G401 (cell line): ENCODE results near the gene KASH5. TPM values are rescaled to one million over a fixed set of nuclear protein-coding genes. Genes with fewer than 3 reads are reported as not detected.
A peak's percentile ranks its signal among the peaks of the same experiment; 100 is the strongest.
"Not testable (repeated sequence)": the region's sequence is repeated elsewhere in the genome, so short reads cannot be mapped to it uniquely, and the experiment has no call there.

Experiments
- DNase-seq: peaks from one replicate; pipeline ENCODE4 v3.0.0-alpha.2; 2015; ENCODE audit warnings: low spot score
- in situ Hi-C: cut with HindIII; loops from 2 replicates; pipeline ENCODE4 v1.10.0; 2016; ENCODE audit warnings: low sequenced_read_pairs, mixed read lengths
- total RNA-seq: library from RNA; depleted of rRNA; stranded (reverse); fragments of >200 nt; shearing (Covaris generic); gene quantifications from 2 replicates; pipeline ENCODE4 v1.2.3, GENCODE V29; 2014

KASH5 gene
- total RNA-seq, 1 experiment from 2014 or later, result not detected

GRCh38 chr19:49361438-49362047, 26.5 kb upstream of the KASH5 start:
- peak; percentile 20 for DNase-seq
- in situ Hi-C loops, result no loop called here

- in situ Hi-C loops, result no loop called here
- DNase-seq, result no peak
Observed at GRCh38 chr19:49362048-49362928, 25.8 kb upstream of the KASH5 start, which contains the start of gene TEAD2. Gene TEAD2 (minus strand): TSS chr19:49362416. CDS start chr19:49360075, 2,341 bp downstream.

GRCh38 chr19:49362929-49363267, 25.2 kb upstream of the KASH5 start:
- in situ Hi-C loops, result no loop called here
- peak; percentile 16 for DNase-seq

- peak; percentile 77 for DNase-seq
- in situ Hi-C loops, result no loop called here
Observed at GRCh38 chr19:49363268-49364082, 24.6 kb upstream of the KASH5 start, which contains the start of gene DKKL1. Gene DKKL1 (plus strand): TSS chr19:49363877. CDS start chr19:49363999, 122 bp downstream.

GRCh38 chr19:49364083-49364737, 23.8 kb upstream of the KASH5 start:
- no peak for DNase-seq
- in situ Hi-C loops, result no loop called here

GRCh38 chr19:49366110-49366509, 21.9 kb upstream of the KASH5 start:
- DNase-seq, result no peak
- in situ Hi-C loops, result no loop called here

- DNase-seq, result no peak
- in situ Hi-C loops, result no loop called here
Observed at GRCh38 chr19:49368711-49369358, 19.2 kb upstream of the KASH5 start.

- in situ Hi-C loops, result no loop called here
- no peak for DNase-seq
Observed at GRCh38 chr19:49371184-49371583, 16.9 kb upstream of the KASH5 start.

GRCh38 chr19:49373174-49373573, 14.9 kb upstream of the KASH5 start:
- DNase-seq, in situ Hi-C loops: not testable (repeated sequence)

GRCh38 chr19:49374665-49375434, 13.2 kb upstream of the KASH5 start:
- in situ Hi-C loops, result no loop called here
- DNase-seq, result no peak

GRCh38 chr19:49378512-49378911, 9.5 kb upstream of the KASH5 start:
- DNase-seq, result no peak
- in situ Hi-C loops, result no loop called here

- in situ Hi-C loops, result no loop called here
- no peak for DNase-seq
Observed at GRCh38 chr19:49380391-49380790, 7.7 kb upstream of the KASH5 start.

GRCh38 chr19:49382639-49383038, 5.4 kb upstream of the KASH5 start:
- DNase-seq, result no peak
- in situ Hi-C loops, result no loop called here

- in situ Hi-C loops, result no loop called here
- no peak for DNase-seq
Observed at GRCh38 chr19:49383599-49383998, 4.5 kb upstream of the KASH5 start.

GRCh38 chr19:49389406-49389805, 1.4 kb downstream of the KASH5 start:
- DNase-seq, result no peak
- in situ Hi-C loops, result no loop called here

- DNase-seq, result peak; percentile 8
- in situ Hi-C loops, result no loop called here
Observed at GRCh38 chr19:49390131-49390928, 2.3 kb downstream of the KASH5 start.

- peak; percentile 15 for DNase-seq
- in situ Hi-C loops, result no loop called here
Observed at GRCh38 chr19:49390929-49391359, 2.9 kb downstream of the KASH5 start.
